ENCODE data around the gene VPS52.
"Not testable (repeated sequence)": the region's sequence is repeated elsewhere in the genome, so short reads cannot be mapped to it uniquely, and the experiment has no call there.

DNA sequence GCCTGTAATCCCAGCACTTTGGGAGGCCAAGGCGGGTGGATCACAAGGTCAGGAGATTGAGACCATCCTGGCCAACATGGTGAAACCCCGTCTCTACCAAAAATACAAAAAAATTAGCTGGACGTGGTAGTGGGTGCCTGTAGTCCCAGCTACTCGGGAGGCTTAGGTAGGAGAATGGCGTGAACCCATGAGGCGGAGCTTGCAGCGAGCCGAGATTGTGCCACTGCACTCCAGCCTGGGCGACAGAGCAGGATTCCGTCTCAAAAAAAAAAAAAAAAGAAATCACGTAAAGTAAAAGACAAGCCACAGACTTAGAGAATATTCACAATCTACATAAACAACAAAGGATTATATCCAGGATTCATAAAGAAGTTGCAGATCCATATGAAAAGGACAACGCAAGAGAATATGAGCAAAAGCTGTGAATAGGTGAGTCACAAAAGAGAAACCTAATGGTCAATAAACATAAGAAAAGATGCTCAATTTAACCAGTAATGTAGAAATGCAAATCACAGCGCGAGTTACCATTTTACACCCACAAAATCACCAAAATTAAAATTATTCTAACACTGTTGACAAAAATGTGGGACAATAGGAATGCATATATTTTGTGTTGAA lies 45.1 kb downstream of the VPS52 start:
- TF ChIP-seq, protein P1, sequence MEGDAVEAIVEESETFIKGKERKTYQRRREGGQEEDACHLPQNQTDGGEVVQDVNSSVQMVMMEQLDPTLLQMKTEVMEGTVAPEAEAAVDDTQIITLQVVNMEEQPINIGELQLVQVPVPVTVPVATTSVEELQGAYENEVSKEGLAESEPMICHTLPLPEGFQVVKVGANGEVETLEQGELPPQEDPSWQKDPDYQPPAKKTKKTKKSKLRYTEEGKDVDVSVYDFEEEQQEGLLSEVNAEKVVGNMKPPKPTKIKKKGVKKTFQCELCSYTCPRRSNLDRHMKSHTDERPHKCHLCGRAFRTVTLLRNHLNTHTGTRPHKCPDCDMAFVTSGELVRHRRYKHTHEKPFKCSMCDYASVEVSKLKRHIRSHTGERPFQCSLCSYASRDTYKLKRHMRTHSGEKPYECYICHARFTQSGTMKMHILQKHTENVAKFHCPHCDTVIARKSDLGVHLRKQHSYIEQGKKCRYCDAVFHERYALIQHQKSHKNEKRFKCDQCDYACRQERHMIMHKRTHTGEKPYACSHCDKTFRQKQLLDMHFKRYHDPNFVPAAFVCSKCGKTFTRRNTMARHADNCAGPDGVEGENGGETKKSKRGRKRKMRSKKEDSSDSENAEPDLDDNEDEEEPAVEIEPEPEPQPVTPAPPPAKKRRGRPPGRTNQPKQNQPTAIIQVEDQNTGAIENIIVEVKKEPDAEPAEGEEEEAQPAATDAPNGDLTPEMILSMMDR (IDR thresholded peaks at IDR 0.05; ENCODE audit: poor library complexity, severe bottlenecking), result not testable (repeated sequence)
- TF ChIP-seq EZH2 (IDR thresholded peaks at IDR 0.05; ENCODE audit: borderline replicate concordance, insufficient read depth, low read length, poor library complexity, severe bottlenecking); EP300 (conservative IDR thresholded peaks at IDR 0.05; ENCODE audit: poor library complexity, severe bottlenecking); TAF1 (IDR thresholded peaks at IDR 0.05; ENCODE audit: low read depth); SMC3 (conservative IDR thresholded peaks at IDR 0.05; ENCODE audit: poor library complexity); POLR2AphosphoS5 (IDR thresholded peaks at IDR 0.05); RAD21 (conservative IDR thresholded peaks at IDR 0.05): not testable (repeated sequence)
- TF ChIP-seq, protein P2, sequence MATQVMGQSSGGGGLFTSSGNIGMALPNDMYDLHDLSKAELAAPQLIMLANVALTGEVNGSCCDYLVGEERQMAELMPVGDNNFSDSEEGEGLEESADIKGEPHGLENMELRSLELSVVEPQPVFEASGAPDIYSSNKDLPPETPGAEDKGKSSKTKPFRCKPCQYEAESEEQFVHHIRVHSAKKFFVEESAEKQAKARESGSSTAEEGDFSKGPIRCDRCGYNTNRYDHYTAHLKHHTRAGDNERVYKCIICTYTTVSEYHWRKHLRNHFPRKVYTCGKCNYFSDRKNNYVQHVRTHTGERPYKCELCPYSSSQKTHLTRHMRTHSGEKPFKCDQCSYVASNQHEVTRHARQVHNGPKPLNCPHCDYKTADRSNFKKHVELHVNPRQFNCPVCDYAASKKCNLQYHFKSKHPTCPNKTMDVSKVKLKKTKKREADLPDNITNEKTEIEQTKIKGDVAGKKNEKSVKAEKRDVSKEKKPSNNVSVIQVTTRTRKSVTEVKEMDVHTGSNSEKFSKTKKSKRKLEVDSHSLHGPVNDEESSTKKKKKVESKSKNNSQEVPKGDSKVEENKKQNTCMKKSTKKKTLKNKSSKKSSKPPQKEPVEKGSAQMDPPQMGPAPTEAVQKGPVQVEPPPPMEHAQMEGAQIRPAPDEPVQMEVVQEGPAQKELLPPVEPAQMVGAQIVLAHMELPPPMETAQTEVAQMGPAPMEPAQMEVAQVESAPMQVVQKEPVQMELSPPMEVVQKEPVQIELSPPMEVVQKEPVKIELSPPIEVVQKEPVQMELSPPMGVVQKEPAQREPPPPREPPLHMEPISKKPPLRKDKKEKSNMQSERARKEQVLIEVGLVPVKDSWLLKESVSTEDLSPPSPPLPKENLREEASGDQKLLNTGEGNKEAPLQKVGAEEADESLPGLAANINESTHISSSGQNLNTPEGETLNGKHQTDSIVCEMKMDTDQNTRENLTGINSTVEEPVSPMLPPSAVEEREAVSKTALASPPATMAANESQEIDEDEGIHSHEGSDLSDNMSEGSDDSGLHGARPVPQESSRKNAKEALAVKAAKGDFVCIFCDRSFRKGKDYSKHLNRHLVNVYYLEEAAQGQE (IDR thresholded peaks at IDR 0.05; ENCODE audit: borderline replicate concordance), result not testable (repeated sequence)

Measured in neural cell (in vitro differentiated cells).